Measurements from ENCODE around the gene TTLL10. TPM values are rescaled to one million over a fixed set of nuclear protein-coding genes. Genes with fewer than 3 reads are reported as not detected.

TTLL10 gene
- total RNA-seq, 4 donors from 2014 or later, result 0.40 to 0.48 TPM; not detected in 2

GRCh38 chr1:1199961-1200875 lies 26.5 kb downstream of the TTLL10 start:
- in situ Hi-C loops (cut with MboI; ENCODE audit: low pct_ligation_motif_present in 1 of 4, low pct_unique_long_range_greater_than_20kb in 1 of 4, low sequenced_read_pairs in 3 of 4) (no loop called here), intact Hi-C loops (cut with DNase I; ENCODE audit: low total_unique reads) (no loop called here)
- peak; percentile 11 for DNase-seq
- H3K4me1 ChIP-seq, result peaks cover 2 to 10% (median 9%) of the 10 kb centered on the region in 4 donors
- peak overlapping the region in 1 of 4 donors; percentile 53 for H3K4me3 ChIP-seq
- TF ChIP-seq EP300 (IDR thresholded peaks at IDR 0.05; ENCODE audit: low read depth) (no peak), POLR2AphosphoS5 (IDR thresholded peaks at IDR 0.05) (no peak), CTCF (IDR thresholded peaks at IDR 0.05) (no peak), POLR2A (IDR thresholded peaks at IDR 0.05) (no peak)
- whole genome bisulfite sequencing, 2 donors (ENCODE audit: low coverage in 1 of 2), result 64% methylated on average over 26 of the region's 31 CpGs; no CpG with 5 or more reads in 1 of the 2 donors
- peaks cover 51% of the 10 kb centered on the region for H3K27me3 ChIP-seq
- no peaks in the 10 kb centered on the region for H3K36me3 ChIP-seq
- no peak overlapping the region for H3K27ac ChIP-seq
- H3K9me3 ChIP-seq, result no peaks in the 10 kb centered on the region

- no peak for TF ChIP-seq CTCF (IDR thresholded peaks at IDR 0.05)
- peak in 1 of 3 donors; percentile 28 for TF ChIP-seq POLR2AphosphoS5 (IDR thresholded peaks at IDR 0.05)
- no peak for TF ChIP-seq POLR2A (IDR thresholded peaks at IDR 0.05)
- no peak for TF ChIP-seq EP300 (IDR thresholded peaks at IDR 0.05; ENCODE audit: low read depth)
- H3K36me3 ChIP-seq, result no peaks in the 10 kb centered on the region
- WGBS, 2 donors (ENCODE audit: low coverage in 1 of 2), result 0% methylated on average over 7 to 10 of the region's 109 CpGs
- H3K27me3 ChIP-seq, result peaks cover 60% of the 10 kb centered on the region
- intact Hi-C loops (cut with DNase I; ENCODE audit: low total_unique reads) (no loop called here), in situ Hi-C loops (cut with MboI; ENCODE audit: low pct_ligation_motif_present in 1 of 4, low pct_unique_long_range_greater_than_20kb in 1 of 4, low sequenced_read_pairs in 3 of 4) (no loop called here)
- H3K27ac ChIP-seq, result peak overlapping the region in 3 of 4 donors; percentile 22 to 39 (median 26)
- H3K4me3 ChIP-seq, result peak overlapping the region; percentile 27 to 53 (median 38)
- peaks cover 2 to 14% (median 11%) of the 10 kb centered on the region in 4 donors for H3K4me1 ChIP-seq
- DNase-seq, result peak; percentile 72
- H3K9me3 ChIP-seq, result no peaks in the 10 kb centered on the region
Measured at GRCh38 chr1:1200876-1201810, 27.5 kb downstream of the TTLL10 start.

- Histone ChIP-seq H3K27ac (no peak overlapping the region), H3K36me3 (no peaks in the 10 kb centered on the region), H3K27me3 (peaks cover 79% of the 10 kb centered on the region), H3K4me3 (no peak overlapping the region), H3K4me1 (peaks cover 2 to 31% (median 20%) of the 10 kb centered on the region in 4 donors), H3K9me3 (no peaks in the 10 kb centered on the region)
- 67% methylated on average over 16 of the region's 27 CpGs; no CpG with 5 or more reads in 1 of the 2 donors for WGBS, 2 donors (ENCODE audit: low coverage in 1 of 2)
- no peak for TF ChIP-seq CTCF (IDR thresholded peaks at IDR 0.05)
- intact Hi-C loops (cut with DNase I; ENCODE audit: low total_unique reads), result no loop called here
- in situ Hi-C loops (cut with MboI; ENCODE audit: low pct_ligation_motif_present in 1 of 4, low pct_unique_long_range_greater_than_20kb in 1 of 4, low sequenced_read_pairs in 3 of 4), result no loop called here
- no peak for DNase-seq
Measured at GRCh38 chr1:1202831-1203560, 29.3 kb downstream of the TTLL10 start.

Data from transverse colon (tissue), 4 donors.